ENCODE data around the gene SLC38A7.
"Not testable (repeated sequence)": the region's sequence is repeated elsewhere in the genome, so short reads cannot be mapped to it uniquely, and the experiment has no call there.

SLC38A7 gene

GRCh38 chr16:58678269-58678668, 6.3 kb downstream of the SLC38A7 start:
- DNase-seq: no peak

GRCh38 chr16:58670946-58671583, 13.5 kb downstream of the SLC38A7 start:
- no peak for DNase-seq

GRCh38 chr16:58670177-58670576, 14.4 kb downstream of the SLC38A7 start:
- DNase-seq: no peak

- no peak for DNase-seq
Measured at GRCh38 chr16:58665200-58665599, 19.4 kb downstream of the SLC38A7 start.

GRCh38 chr16:58661199-58661830, 23.3 kb downstream of the SLC38A7 start:
- DNase-seq: no peak

- not testable (repeated sequence) for DNase-seq
Measured at GRCh38 chr16:58659911-58660310, 24.7 kb downstream of the SLC38A7 start.

GRCh38 chr16:58658796-58659211, 25.8 kb downstream of the SLC38A7 start:
- DNase-seq: no peak

- DNase-seq: no peak
Measured at GRCh38 chr16:58656899-58657298, 27.7 kb downstream of the SLC38A7 start.

- DNase-seq: no peak
Measured at GRCh38 chr16:58655215-58655596, 29.4 kb downstream of the SLC38A7 start.

- no peak for DNase-seq
Measured at GRCh38 chr16:58654560-58655214, 29.9 kb downstream of the SLC38A7 start.

- no peak for DNase-seq
Measured at GRCh38 chr16:58652741-58653140, 31.8 kb downstream of the SLC38A7 start.

GRCh38 chr16:58651965-58652348, 32.6 kb downstream of the SLC38A7 start:
- no peak for DNase-seq

GRCh38 chr16:58649707-58650106, 34.9 kb downstream of the SLC38A7 start:
- no peak for DNase-seq

GRCh38 chr16:58647107-58647506, 37.5 kb downstream of the SLC38A7 start:
- DNase-seq: no peak

GRCh38 chr16:58644765-58645487, 39.6 kb downstream of the SLC38A7 start:
- DNase-seq: no peak

- no peak for DNase-seq
Measured at GRCh38 chr16:58644108-58644507, 40.5 kb downstream of the SLC38A7 start.

GRCh38 chr16:58640949-58641348, 43.6 kb downstream of the SLC38A7 start:
- no peak for DNase-seq

GRCh38 chr16:58639836-58640235, 44.7 kb downstream of the SLC38A7 start:
- no peak for DNase-seq

GRCh38 chr16:58639230-58639629, 45.3 kb downstream of the SLC38A7 start:
- DNase-seq: no peak

GRCh38 chr16:58638148-58639036, 46.2 kb downstream of the SLC38A7 start:
- DNase-seq: no peak

- DNase-seq: not testable (repeated sequence)
Measured at GRCh38 chr16:58637021-58637420, 47.5 kb downstream of the SLC38A7 start.

- no peak for DNase-seq
Measured at GRCh38 chr16:58636466-58636865, 48.1 kb downstream of the SLC38A7 start.

GRCh38 chr16:58635502-58635901, 49.1 kb downstream of the SLC38A7 start:
- no peak for DNase-seq

All from activated effector memory CD4-positive, alpha-beta T cell treated with anti-CD3 and anti-CD28 coated beads, Interleukin-2, amount 50 U/mL, for 16 hours (primary cell).